PC-9 (cell line): Measurements from ENCODE around the gene EXOC7. TPM values are rescaled to one million over a fixed set of nuclear protein-coding genes. Genes with fewer than 3 reads are reported as not detected.

Experiments used
- BruUV-seq: library from RNA; stranded (reverse); fragments of 400-500 nt; replicated peaks from 2 replicates; lab custom pipeline; 2021; lab: Mats Ljungman, UMichigan
- CTCF ChIA-PET: fragments of 300-600 bp; sonication (Branson Sonifier 250); formaldehyde crosslinking; loops from one replicate; lab custom pipeline; 2022; ENCODE audit warnings: antibody characterized with exemption; lab: Charles Lee
- POLR2A ChIA-PET: fragments of 300-600 bp; sonication (Branson Sonifier 250); formaldehyde crosslinking; loops from one replicate; lab custom pipeline; 2022; ENCODE audit warnings: antibody characterized with exemption; ENCODE audit not compliant: unreplicated experiment; lab: Charles Lee
- DNase-seq, 2 experiments: peaks; one replicate each; pipeline versions ENCODE4 v3.0.0 to v3.0.0-alpha.2; 2015 to 2022; ENCODE audit warnings: mixed read lengths in 1 of 2
- H2AFZ ChIP-seq: fragments of 200-600 bp; sonication (generic); 2 replicates; pipeline ENCODE4 v1.8.1; 2017; ENCODE audit warnings: antibody characterized with exemption
- H3F3A ChIP-seq: fragments of 200-600 bp; sonication (generic); 2 replicates; pipeline ENCODE4 v1.8.1; 2017; ENCODE audit warnings: antibody characterized with exemption, mild to moderate bottlenecking, low read depth; ENCODE audit not compliant: insufficient read depth
- H3K27ac ChIP-seq: fragments of 200-600 bp; sonication (generic); 2 replicates; pipeline ENCODE4 v1.6.1; 2016; ENCODE audit warnings: mixed run types
- H3K27me3 ChIP-seq: fragments of 200-600 bp; sonication (generic); 2 replicates; pipeline ENCODE4 v1.6.1; 2016; ENCODE audit warnings: low read depth, mixed run types; ENCODE audit not compliant: insufficient read depth
- H3K36me3 ChIP-seq: fragments of 200-600 bp; sonication (generic); 2 replicates; pipeline ENCODE4 v1.6.1; 2016; ENCODE audit warnings: low read depth, mixed run types
- H3K4me1 ChIP-seq: fragments of 200-600 bp; sonication (generic); replicated peaks from 2 replicates; pipeline ENCODE4 v1.6.1; 2016; ENCODE audit warnings: mixed run types; ENCODE audit not compliant: insufficient read depth
- H3K4me2 ChIP-seq: fragments of 200-600 bp; sonication (generic); 2 replicates; pipeline ENCODE4 v1.6.1; 2017; ENCODE audit warnings: mixed run types
- H3K4me3 ChIP-seq: fragments of 200-600 bp; sonication (generic); 2 replicates; pipeline ENCODE4 v1.6.1; 2016; ENCODE audit warnings: mixed run types
- H3K79me2 ChIP-seq: fragments of 200-600 bp; sonication (generic); 2 replicates; pipeline ENCODE4 v1.6.1; 2017; ENCODE audit warnings: low read depth, mixed run types
- H3K9me2 ChIP-seq: fragments of 200-600 bp; sonication (generic); 2 replicates; pipeline ENCODE4 v1.8.1; 2017; ENCODE audit warnings: mild to moderate bottlenecking; ENCODE audit not compliant: insufficient read depth
- H3K9me3 ChIP-seq: fragments of 200-600 bp; sonication (generic); 2 replicates; pipeline ENCODE4 v1.8.1; 2016; ENCODE audit warnings: low read depth; ENCODE audit not compliant: insufficient read depth
- H4K20me1 ChIP-seq: fragments of 200-600 bp; sonication (generic); 2 replicates; pipeline ENCODE4 v1.8.1; 2017; ENCODE audit not compliant: insufficient read depth
- EZH2 ChIP-seq: fragments of 200-600 bp; sonication (generic); IDR thresholded peaks from 2 replicates; pipeline ENCODE4 v1.8.0; 2017; ENCODE audit warnings: antibody characterized with exemption, low read depth
- intact Hi-C: fragments of 100-400 bp; cut with micrococcal nuclease; formaldehyde crosslinking; loops from one replicate; pipeline ENCODE4 v1.10.0; 2022; ENCODE audit not compliant: unreplicated experiment
- microRNA-seq: library from miRNA; unstranded; fragments of <30 nt; microRNA quantifications from one replicate; pipeline ENCODE4 v1.2.0, GENCODE V29; 2021; ENCODE audit warnings: borderline number of aligned reads, borderline replicate concordance
- total RNA-seq: library from RNA; stranded (reverse); gene quantifications from 2 replicates; pipeline ENCODE4 v1.2.3, GENCODE V29; 2021
- TF ChIP-seq, protein P1 (sequence below): fragments of 200-600 bp; sonication (generic); conservative IDR thresholded peaks from 2 replicates; pipeline ENCODE4 v1.6.1; 2017; ENCODE audit warnings: mixed run types, antibody characterized with exemption, mild to moderate bottlenecking, moderate library complexity

The EXOC7 gene
- total RNA-seq, 1 experiment from 2014 or later = 131 TPM

DNA sequence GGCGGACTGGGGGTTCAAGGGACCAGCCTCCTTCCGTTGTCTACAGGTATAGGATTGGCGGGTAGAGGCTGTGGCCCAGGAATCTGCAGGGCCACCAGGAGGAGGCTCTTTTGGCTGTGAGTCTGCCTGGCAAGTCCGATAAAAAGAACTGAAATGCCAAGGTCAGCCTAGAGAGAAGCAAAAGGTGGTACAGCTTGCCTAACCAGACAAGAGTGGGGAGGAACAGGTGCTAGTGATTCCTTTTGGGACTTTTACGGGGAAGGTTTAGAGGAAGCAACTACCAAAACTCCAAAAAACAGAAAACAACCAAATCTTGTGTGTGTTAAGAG is 70.8 kb downstream of the EXOC7 start:
- CTCF ChIA-PET = interaction anchor here (0.6 kb wide), 1 partner anchor 23 kb away, joined by 3 read pairs; no protein-coding TSS in a partner anchor
- H3K27ac ChIP-seq = no peak overlapping the region

DNA sequence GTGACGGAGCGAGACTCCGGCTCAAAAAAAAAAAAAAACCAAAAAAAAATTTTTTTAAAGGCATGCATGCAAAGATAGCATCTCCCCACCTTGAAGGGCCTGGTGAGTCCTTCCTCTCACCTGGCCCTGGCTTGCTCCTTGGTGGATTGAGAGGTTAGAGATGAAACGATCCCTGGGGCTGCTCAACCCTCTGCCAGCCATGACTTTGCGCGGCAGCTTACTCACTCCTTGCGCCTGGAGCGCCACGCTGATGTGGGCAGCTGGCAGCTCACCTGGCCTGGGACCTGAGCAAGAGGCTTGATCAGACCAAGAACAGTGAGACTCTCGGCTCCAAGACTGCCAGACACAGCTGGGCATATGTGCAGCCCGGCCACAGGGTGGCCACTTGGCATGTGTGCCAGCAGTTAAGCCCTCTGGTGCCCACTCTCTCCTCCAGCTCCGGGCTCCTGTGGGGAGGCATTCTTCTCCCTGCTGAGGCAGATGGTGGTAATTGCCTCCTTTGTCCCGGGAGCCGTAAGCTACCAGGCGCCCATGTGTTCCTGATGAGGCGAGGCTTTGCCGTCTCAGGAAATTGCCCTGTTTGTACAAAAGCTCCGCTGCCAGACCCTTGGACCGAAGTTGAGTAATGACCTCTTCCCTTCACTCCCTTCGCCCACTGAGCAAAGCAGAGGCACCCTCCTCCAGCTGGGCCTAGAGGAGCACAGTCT is 71.4 kb downstream of the EXOC7 start:
- CTCF ChIA-PET = interaction anchor here (0.6 kb wide), 1 partner anchor 23 kb away, joined by 3 read pairs; no protein-coding TSS in a partner anchor
- no TSS peak for BruUV-seq

More for the DNA sequence above, 70.8 kb downstream of the EXOC7 start:
- no peak overlapping the region for H3K4me2 ChIP-seq
- BruUV-seq = no TSS peak
- TF ChIP-seq, protein P1, sequence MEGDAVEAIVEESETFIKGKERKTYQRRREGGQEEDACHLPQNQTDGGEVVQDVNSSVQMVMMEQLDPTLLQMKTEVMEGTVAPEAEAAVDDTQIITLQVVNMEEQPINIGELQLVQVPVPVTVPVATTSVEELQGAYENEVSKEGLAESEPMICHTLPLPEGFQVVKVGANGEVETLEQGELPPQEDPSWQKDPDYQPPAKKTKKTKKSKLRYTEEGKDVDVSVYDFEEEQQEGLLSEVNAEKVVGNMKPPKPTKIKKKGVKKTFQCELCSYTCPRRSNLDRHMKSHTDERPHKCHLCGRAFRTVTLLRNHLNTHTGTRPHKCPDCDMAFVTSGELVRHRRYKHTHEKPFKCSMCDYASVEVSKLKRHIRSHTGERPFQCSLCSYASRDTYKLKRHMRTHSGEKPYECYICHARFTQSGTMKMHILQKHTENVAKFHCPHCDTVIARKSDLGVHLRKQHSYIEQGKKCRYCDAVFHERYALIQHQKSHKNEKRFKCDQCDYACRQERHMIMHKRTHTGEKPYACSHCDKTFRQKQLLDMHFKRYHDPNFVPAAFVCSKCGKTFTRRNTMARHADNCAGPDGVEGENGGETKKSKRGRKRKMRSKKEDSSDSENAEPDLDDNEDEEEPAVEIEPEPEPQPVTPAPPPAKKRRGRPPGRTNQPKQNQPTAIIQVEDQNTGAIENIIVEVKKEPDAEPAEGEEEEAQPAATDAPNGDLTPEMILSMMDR = no peak
- TF ChIP-seq EZH2 = no peak
- no peaks in the 10 kb centered on the region for H3K36me3 ChIP-seq
- H3K4me3 ChIP-seq = no peak overlapping the region
- peaks cover 15% of the 10 kb centered on the region for H3K4me1 ChIP-seq
- no peak overlapping the region for H2AFZ ChIP-seq
- H3K9me2 ChIP-seq = no peaks in the 10 kb centered on the region
- H3F3A ChIP-seq = peaks cover 10% of the 10 kb centered on the region; the same call in 1 of the 2 replicates
- DNase-seq = no peak
- no peaks in the 10 kb centered on the region for H4K20me1 ChIP-seq
- POLR2A ChIA-PET = no interaction called here
- H3K27me3 ChIP-seq = no peaks in the 10 kb centered on the region
- no peaks in the 10 kb centered on the region for H3K79me2 ChIP-seq
- H3K9me3 ChIP-seq = no peaks in the 10 kb centered on the region
- intact Hi-C loops = no loop called here

More for the DNA sequence above, 71.4 kb downstream of the EXOC7 start:
- Histone ChIP-seq H3K9me2 (no peaks in the 10 kb centered on the region), H3K4me3 (no peak overlapping the region), H3F3A (peaks cover 10% of the 10 kb centered on the region; the same call in 1 of the 2 replicates), H2AFZ (no peak overlapping the region), H3K4me1 (peaks cover 19% of the 10 kb centered on the region), H3K27ac (no peak overlapping the region), H3K4me2 (no peak overlapping the region), H4K20me1 (no peaks in the 10 kb centered on the region), H3K36me3 (no peaks in the 10 kb centered on the region), H3K79me2 (no peaks in the 10 kb centered on the region), H3K9me3 (no peaks in the 10 kb centered on the region), H3K27me3 (no peaks in the 10 kb centered on the region)
- intact Hi-C loops = no loop called here
- TF ChIP-seq EZH2 = no peak
- TF ChIP-seq, protein P1 = no peak
- POLR2A ChIA-PET = no interaction called here
- no peak for DNase-seq

Small RNA genes lying within 50 kb of the gene (microRNA-seq; reads per million reads assigned to microRNA genes)
- not detected for gene MIR6868

Other genes with a start within 250 kb of the EXOC7 start
- 114 and 159 TPM in 2 replicates for gene WBP2, start 248.5 kb downstream of the EXOC7 start, total RNA-seq
- 46.1 and 48.3 TPM in 2 replicates for gene TRIM47, start 225.2 kb downstream of the EXOC7 start, total RNA-seq
- 21.1 and 27.1 TPM in 2 replicates for gene TRIM65, start 206.8 kb downstream of the EXOC7 start, total RNA-seq
- 127 and 136 TPM in 2 replicates for gene MRPL38, start 198.9 kb downstream of the EXOC7 start, total RNA-seq
- 22.5 and 28.7 TPM in 2 replicates for gene FBF1, start 162.7 kb downstream of the EXOC7 start, total RNA-seq
- 35.5 and 37.1 TPM in 2 replicates for gene ACOX1, start 124.6 kb downstream of the EXOC7 start, total RNA-seq
- gene TEN1, start 124.5 kb downstream of the EXOC7 start, total RNA-seq = 19.6 and 22.7 TPM in 2 replicates
- gene CDK3, start 102.9 kb downstream of the EXOC7 start, total RNA-seq = 10.3 and 12.3 TPM in 2 replicates
- gene EVPL, start 76.5 kb downstream of the EXOC7 start, total RNA-seq = 60.8 and 77.8 TPM in 2 replicates
- 69.7 and 91.7 TPM in 2 replicates for gene SRP68, start 31.3 kb downstream of the EXOC7 start, total RNA-seq
- gene GALR2, start 29.0 kb downstream of the EXOC7 start, total RNA-seq = 2.8 and 3.0 TPM in 2 replicates
- not detected in 2 replicates for gene ZACN, start 24.6 kb downstream of the EXOC7 start, total RNA-seq
- gene FOXJ1, start 37.5 kb upstream of the EXOC7 start, total RNA-seq = 12.5 and 23.7 TPM in 2 replicates
- 5.7 and 7.2 TPM in 2 replicates for gene RNF157, start 136.7 kb upstream of the EXOC7 start, total RNA-seq
- gene UBALD2, start 161.6 kb upstream of the EXOC7 start, total RNA-seq = 110 and 134 TPM in 2 replicates
- 2.7 and 3.3 TPM in 2 replicates for gene QRICH2, start 204.5 kb upstream of the EXOC7 start, total RNA-seq